ENCODE results near the gene KCNG2.

The KCNG2 gene

GRCh38 chr18:79931475-79931874, 133.7 kb downstream of the KCNG2 start:
- Histone ChIP-seq H3K4me3 (ENCODE audit: low read depth, low read length) (no peak overlapping the region), H3K27ac (ENCODE audit: extremely low read depth, low read depth, low read length) (no peak overlapping the region), H3K4me1 (ENCODE audit: control insufficient read depth, insufficient read depth, low read length) (no peaks in the 10 kb centered on the region), H3K9me3 (ENCODE audit: control insufficient read depth, insufficient read depth, low read depth, low read length) (no peaks in the 10 kb centered on the region), H3K36me3 (ENCODE audit: control insufficient read depth in 2 of 2, insufficient read depth in 1 of 2, low read length in 2 of 2) (peaks cover 0 to 28% of the 10 kb centered on the region in 2 experiments; a peak in 1 of 3 replicates)
- POLR2A ChIA-PET = no interaction called here
- TF ChIP-seq ZNF76 (tag by site-specific recombination; IDR thresholded peaks at IDR 0.05; ENCODE audit: borderline replicate concordance, low read depth) = no peak
- no peak for TF ChIP-seq GLI4 (tag by site-specific recombination; IDR thresholded peaks at IDR 0.05)
- no peak for TF ChIP-seq ZNF48 (tag by site-specific recombination; IDR thresholded peaks at IDR 0.05)
- TF ChIP-seq PRDM4 (tag by site-specific recombination; IDR thresholded peaks at IDR 0.05) = no peak
- no peak for TF ChIP-seq REPIN1 (tag by site-specific recombination; IDR thresholded peaks at IDR 0.05; ENCODE audit: low read depth)
- TF ChIP-seq ZNF513 (tag by site-specific recombination; IDR thresholded peaks at IDR 0.05) = no peak
- TF ChIP-seq ZNF404 (tag by site-specific recombination; IDR thresholded peaks at IDR 0.05) = no peak
- CTCF ChIA-PET = no interaction called here

GRCh38 chr18:79932907-79933306, 135.2 kb downstream of the KCNG2 start:
- ChIA-PET POLR2A (no interaction called here), CTCF (no interaction called here)
- TF ChIP-seq PRDM4 (tag by site-specific recombination; IDR thresholded peaks at IDR 0.05) (no peak), ZNF341 (tag by site-specific recombination; IDR thresholded peaks at IDR 0.05; ENCODE audit: low read depth) (no peak), ZNF37A (tag by site-specific recombination; IDR thresholded peaks at IDR 0.05) (no peak), ZNF654 (tag by site-specific recombination; IDR thresholded peaks at IDR 0.05; ENCODE audit: low read depth) (no peak), ZNF529 (tag by site-specific recombination; IDR thresholded peaks at IDR 0.05; ENCODE audit: insufficient replicate concordance) (no peak), SETDB1 (IDR thresholded peaks at IDR 0.05; ENCODE audit: insufficient read length, low read length) (peak; percentile 51), ZNF629 (tag by site-specific recombination; IDR thresholded peaks at IDR 0.05) (no peak), BCL6B (tag by site-specific recombination; IDR thresholded peaks at IDR 0.05) (no peak)
- Histone ChIP-seq H3K9me3 (ENCODE audit: control insufficient read depth, insufficient read depth, low read depth, low read length) (no peaks in the 10 kb centered on the region), H3K4me3 (ENCODE audit: low read depth, low read length) (no peak overlapping the region), H3K36me3 (ENCODE audit: control insufficient read depth in 2 of 2, insufficient read depth in 1 of 2, low read length in 2 of 2) (peaks cover 0 to 31% of the 10 kb centered on the region in 2 experiments; a peak in 1 of 3 replicates), H3K27ac (ENCODE audit: extremely low read depth, low read depth, low read length) (no peak overlapping the region), H3K4me1 (ENCODE audit: control insufficient read depth, insufficient read depth, low read length) (no peaks in the 10 kb centered on the region)

- H3K36me3 ChIP-seq (ENCODE audit: control insufficient read depth in 2 of 2, insufficient read depth in 1 of 2, low read length in 2 of 2) = peaks cover 0 to 26% of the 10 kb centered on the region in 2 experiments; a peak in 1 of 3 replicates
- no peaks in the 10 kb centered on the region for H3K9me3 ChIP-seq (ENCODE audit: control insufficient read depth, insufficient read depth, low read depth, low read length)
- CTCF ChIA-PET = interaction anchor here (0.6 kb wide), 1 partner anchor 35 kb away, joined by 3 read pairs; no protein-coding TSS in a partner anchor
- POLR2A ChIA-PET = no interaction called here
- H3K4me1 ChIP-seq (ENCODE audit: control insufficient read depth, insufficient read depth, low read length) = no peaks in the 10 kb centered on the region
- no peak overlapping the region for H3K27ac ChIP-seq (ENCODE audit: extremely low read depth, low read depth, low read length)
- H3K4me3 ChIP-seq (ENCODE audit: low read depth, low read length) = no peak overlapping the region
- TF ChIP-seq ZNF221 (tag by site-specific recombination; IDR thresholded peaks at IDR 0.05; ENCODE audit: borderline replicate concordance) = no peak
- TF ChIP-seq RBAK (tag by site-specific recombination; IDR thresholded peaks at IDR 0.05) = no peak
- TF ChIP-seq SETDB1 (IDR thresholded peaks at IDR 0.05; ENCODE audit: insufficient read length, low read length) = no peak
- TF ChIP-seq ZSCAN23 (tag by site-specific recombination; IDR thresholded peaks at IDR 0.05) = no peak
- no peak for TF ChIP-seq TSHZ1 (tag by site-specific recombination; IDR thresholded peaks at IDR 0.05; ENCODE audit: borderline replicate concordance)
- no peak for TF ChIP-seq ZNF24 (tag by site-specific recombination; IDR thresholded peaks at IDR 0.05)
- TF ChIP-seq REPIN1 (tag by site-specific recombination; IDR thresholded peaks at IDR 0.05; ENCODE audit: low read depth) = no peak
Measured at GRCh38 chr18:79933765-79934164, 136.0 kb downstream of the KCNG2 start.
